CD4-positive, CD25-positive, alpha-beta regulatory T cell (primary cell): ENCODE measurements around the gene SATB2. TPM values are rescaled to one million over a fixed set of nuclear protein-coding genes. Genes with fewer than 3 reads are reported as not detected.

Experiments used
- ATAC-seq, 2 donors: fragments of 150-1000 bp; cut with Tn5 transposase; one replicate each; pipeline ENCODE4 v1.10.0; 2021; ENCODE audit warnings: low read depth in 2 of 2, moderate number of reproducible peaks in 2 of 2, moderate library complexity in 1 of 2
- DNase-seq, 3 donors: peaks; one replicate each; pipeline versions ENCODE4 v3.0.0 to v3.0.0-alpha.2; 2012 to 2022; ENCODE audit warnings: mixed read lengths in 1 of 3
- H3K27ac ChIP-seq: one replicate; pipeline ENCODE4 v1.7.0; 2013; ENCODE audit warnings: mild to moderate bottlenecking, low read length; ENCODE audit not compliant: insufficient read depth, poor library complexity, severe bottlenecking
- H3K27me3 ChIP-seq: one replicate; pipeline ENCODE4 v1.7.0; 2013; ENCODE audit warnings: low read length; ENCODE audit not compliant: control insufficient read depth, insufficient read depth
- H3K36me3 ChIP-seq: one replicate; pipeline ENCODE4 v1.7.0; 2013; ENCODE audit warnings: mild to moderate bottlenecking, low read length, moderate library complexity; ENCODE audit not compliant: control insufficient read depth, insufficient read depth
- H3K4me1 ChIP-seq: 2 replicates; pipeline ENCODE4 v1.7.0; 2013; ENCODE audit warnings: mild to moderate bottlenecking, low read length; ENCODE audit not compliant: insufficient read depth, control insufficient read depth, poor library complexity, severe bottlenecking
- H3K4me3 ChIP-seq: one replicate; pipeline ENCODE4 v1.7.0; 2013; ENCODE audit warnings: low read depth, mild to moderate bottlenecking, low read length, moderate library complexity
- H3K9me3 ChIP-seq, 2 experiments: 1 replicate in 1 of 2; 2 replicates in 1 of 2; pipeline ENCODE4 v1.7.0; 2013; ENCODE audit warnings: low read length in 2 of 2, mild to moderate bottlenecking in 1 of 2, moderate library complexity in 1 of 2; ENCODE audit not compliant: control insufficient read depth in 2 of 2
- H3K27ac Mint-ChIP-seq, 3 donors: one replicate each; pipeline ENCODE4 v1.8.0; 2020 to 2022; ENCODE audit warnings: mild to moderate bottlenecking in 3 of 3, mixed read lengths in 3 of 3, moderate library complexity in 2 of 3
- H3K27me3 Mint-ChIP-seq: one replicate; pipeline ENCODE4 v1.8.0; 2022; ENCODE audit warnings: mild to moderate bottlenecking, mixed read lengths
- H3K36me3 Mint-ChIP-seq: one replicate; pipeline ENCODE4 v1.8.0; 2020; ENCODE audit warnings: mixed read lengths
- H3K4me1 Mint-ChIP-seq, 4 donors: one replicate each; pipeline ENCODE4 v1.8.0; 2020 to 2022; ENCODE audit warnings: mixed read lengths in 4 of 4, mild to moderate bottlenecking in 1 of 4
- H3K4me3 Mint-ChIP-seq, 4 donors: one replicate each; pipeline ENCODE4 v1.8.0; 2020 to 2022; ENCODE audit warnings: mild to moderate bottlenecking in 4 of 4, mixed read lengths in 4 of 4, moderate library complexity in 3 of 4
- H3K9me3 Mint-ChIP-seq, 7 donors: one replicate each; pipeline ENCODE4 v1.8.0; 2020 to 2022; ENCODE audit warnings: mixed read lengths in 7 of 7, mild to moderate bottlenecking in 3 of 7, moderate library complexity in 2 of 7
- polyA plus RNA-seq, 4 donors: library from polyadenylated mRNA; unstranded; fragments of 300-500 nt; fragmentation: Illumina TruSeq; gene quantifications; one replicate each; pipeline ENCODE4 v1.2.3, GENCODE V29; 2021
- total RNA-seq: library from RNA; stranded (reverse); gene quantifications from one replicate; pipeline ENCODE4 v1.2.3, GENCODE V29; 2022

SATB2 gene
- total and polyA plus RNA-seq, 5 donors from 2014 or later, result 0.05 TPM; not detected in 4

DNA sequence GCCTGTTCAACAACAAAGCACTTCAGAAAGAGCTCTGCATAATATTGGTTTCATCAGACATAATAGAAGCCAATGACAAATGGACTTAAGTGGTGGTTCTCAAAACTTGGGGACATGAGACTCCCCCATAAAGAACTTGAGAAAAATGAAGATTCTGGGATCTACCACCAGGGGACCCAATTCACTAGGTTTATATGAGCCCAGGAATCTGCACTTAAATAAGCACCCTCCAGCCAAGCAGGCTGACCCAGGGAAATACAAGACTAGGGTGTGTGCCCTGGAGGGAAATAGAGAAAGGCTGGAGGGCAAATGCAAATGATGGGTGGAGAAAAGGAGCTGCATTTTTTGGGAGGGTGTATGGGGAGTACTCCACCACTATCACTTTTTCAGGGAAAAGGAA, 52.5 kb downstream of the SATB2 start:
- no peaks in the 10 kb centered on the region for H3K4me1 Mint-ChIP-seq
- no peak for ATAC-seq

DNA sequence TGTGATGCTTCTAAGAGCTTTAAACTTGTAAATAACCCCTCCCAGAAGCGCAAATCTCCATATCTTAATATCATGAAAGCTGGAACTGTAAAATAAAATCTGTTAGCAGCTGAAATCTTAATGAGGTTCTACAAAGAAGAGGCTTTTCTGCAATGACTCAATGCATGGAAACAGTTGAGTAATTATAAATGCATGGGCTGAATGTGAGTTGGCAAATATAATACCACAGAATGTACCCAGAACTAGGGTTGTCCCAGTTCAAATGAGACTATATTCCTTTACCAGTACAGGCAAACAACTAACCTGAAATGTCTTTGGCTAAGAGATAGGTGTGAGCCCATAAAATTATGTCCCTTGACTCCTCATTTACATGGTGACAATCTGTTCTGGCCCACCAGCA, 52.9 kb downstream of the SATB2 start:
- DNase-seq, result no peak
- no peak for ATAC-seq
- H3K36me3 ChIP-seq, result no peaks in the 10 kb centered on the region
- H3K4me1 Mint-ChIP-seq, result no peaks in the 10 kb centered on the region
- H3K27ac Mint-ChIP-seq, result no peak overlapping the region
- H3K4me1 ChIP-seq, result no peaks in the 10 kb centered on the region
- no peak overlapping the region for H3K4me3 ChIP-seq
- no peaks in the 10 kb centered on the region for H3K9me3 ChIP-seq
- H3K27me3 Mint-ChIP-seq, result no peaks in the 10 kb centered on the region
- H3K27ac ChIP-seq, result no peak overlapping the region
- no peaks in the 10 kb centered on the region for H3K36me3 Mint-ChIP-seq
- no peak overlapping the region for H3K4me3 Mint-ChIP-seq
- no peaks in the 10 kb centered on the region for H3K27me3 ChIP-seq
- H3K9me3 Mint-ChIP-seq, result peaks cover 0 to 3% (median 0%) of the 10 kb centered on the region in 7 donors

More for the DNA sequence above, 52.5 kb downstream of the SATB2 start:
- DNase-seq, result peak in 1 of 3 donors; percentile 2
- Histone ChIP-seq H3K27me3 (no peaks in the 10 kb centered on the region), H3K36me3 (no peaks in the 10 kb centered on the region), H3K9me3 (no peaks in the 10 kb centered on the region), H3K4me3 (no peak overlapping the region), H3K27ac (no peak overlapping the region), H3K4me1 (no peaks in the 10 kb centered on the region)
- H3K9me3 Mint-ChIP-seq, result peaks cover 0 to 3% (median 0%) of the 10 kb centered on the region in 7 donors
- H3K4me3 Mint-ChIP-seq, result no peak overlapping the region
- no peaks in the 10 kb centered on the region for H3K27me3 Mint-ChIP-seq
- no peak overlapping the region for H3K27ac Mint-ChIP-seq
- H3K36me3 Mint-ChIP-seq, result no peaks in the 10 kb centered on the region

DNA sequence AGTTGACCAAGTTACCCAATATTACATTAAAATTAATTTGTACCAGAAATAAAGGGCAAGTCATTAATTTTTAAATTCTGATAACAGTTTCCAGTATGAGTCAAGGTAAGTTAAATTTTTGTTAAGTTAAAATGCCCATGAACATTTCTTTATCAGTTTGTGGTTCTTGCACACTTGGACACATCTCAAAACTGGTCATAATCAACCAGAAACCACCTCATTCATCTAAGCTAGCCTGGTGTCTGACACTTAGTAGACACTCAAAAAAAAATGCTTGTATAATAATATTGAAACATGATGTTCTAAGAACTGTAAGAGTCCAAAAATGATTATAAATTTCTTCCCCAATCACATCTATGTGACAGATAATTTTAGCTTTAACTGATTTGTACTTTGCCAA, 62.4 kb downstream of the SATB2 start:
- no peak overlapping the region for H3K4me3 Mint-ChIP-seq
- ATAC-seq (no peak), DNase-seq (no peak)
- Histone ChIP-seq H3K9me3 (no peaks in the 10 kb centered on the region), H3K27ac (no peak overlapping the region), H3K4me1 (no peaks in the 10 kb centered on the region), H3K36me3 (no peaks in the 10 kb centered on the region), H3K4me3 (no peak overlapping the region), H3K27me3 (peaks cover 3% of the 10 kb centered on the region)
- H3K4me1 Mint-ChIP-seq, result no peaks in the 10 kb centered on the region
- no peaks in the 10 kb centered on the region for H3K36me3 Mint-ChIP-seq
- peaks cover 8% of the 10 kb centered on the region for H3K27me3 Mint-ChIP-seq
- H3K27ac Mint-ChIP-seq, result no peak overlapping the region
- H3K9me3 Mint-ChIP-seq, result peaks cover 0 to 3% (median 0%) of the 10 kb centered on the region in 7 donors

DNA sequence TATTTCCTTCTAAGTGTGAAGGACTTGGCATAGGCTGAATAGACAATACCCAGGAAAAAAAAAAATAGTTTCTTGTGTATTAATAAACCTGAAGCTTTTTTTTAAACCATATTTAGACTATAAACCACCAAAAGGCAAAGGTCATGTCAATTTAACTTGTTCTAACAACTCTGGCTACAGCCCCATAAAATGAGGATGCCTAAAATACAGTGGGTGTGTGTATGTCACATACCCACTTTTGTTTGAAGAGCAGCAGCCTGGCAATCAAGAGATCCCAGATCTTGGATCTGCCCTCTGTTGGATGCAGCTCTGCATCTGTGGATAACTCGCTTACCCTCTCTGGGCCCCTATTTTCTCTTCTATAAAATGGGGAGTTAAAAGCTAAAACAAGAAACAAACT, 65.4 kb downstream of the SATB2 start:
- Mint-ChIP-seq H3K4me3 (no peak overlapping the region), H3K27ac (no peak overlapping the region), H3K36me3 (no peaks in the 10 kb centered on the region), H3K9me3 (no peaks in the 10 kb centered on the region), H3K4me1 (no peaks in the 10 kb centered on the region), H3K27me3 (peaks cover 8% of the 10 kb centered on the region)
- peaks cover 3% of the 10 kb centered on the region for H3K27me3 ChIP-seq
- DNase-seq, result no peak
- no peaks in the 10 kb centered on the region for H3K9me3 ChIP-seq
- no peak for ATAC-seq
- no peaks in the 10 kb centered on the region for H3K4me1 ChIP-seq
- no peak overlapping the region for H3K4me3 ChIP-seq
- H3K27ac ChIP-seq, result no peak overlapping the region
- H3K36me3 ChIP-seq, result no peaks in the 10 kb centered on the region

DNA sequence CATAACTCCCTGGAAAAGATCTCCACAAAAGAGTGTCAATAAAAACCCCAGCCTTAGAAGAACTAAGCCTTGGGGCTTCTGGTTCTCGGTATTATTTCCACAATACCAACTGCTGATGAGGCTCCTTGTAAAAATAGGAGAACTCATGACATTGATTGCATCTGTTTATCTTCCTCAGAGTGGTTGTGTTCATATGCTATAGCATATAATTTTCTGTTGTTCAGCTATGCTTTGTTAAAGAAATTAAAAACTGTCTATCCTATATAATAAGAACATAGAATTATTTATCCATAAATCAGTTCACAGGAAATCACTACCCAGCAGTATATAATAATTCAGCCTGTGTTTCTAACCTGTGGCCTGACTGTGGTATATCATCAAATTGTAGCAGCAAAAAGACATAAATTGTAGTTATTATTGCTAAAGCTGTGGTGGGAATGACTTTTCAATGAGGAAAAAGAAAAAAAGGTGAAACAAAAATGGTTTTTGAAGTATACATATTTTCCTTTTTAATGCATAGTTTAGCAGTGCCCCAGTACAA, 68.9 kb downstream of the SATB2 start:
- no peaks in the 10 kb centered on the region for H3K9me3 Mint-ChIP-seq
- no peak overlapping the region for H3K27ac Mint-ChIP-seq
- no peaks in the 10 kb centered on the region for H3K9me3 ChIP-seq
- no peaks in the 10 kb centered on the region for H3K4me1 ChIP-seq
- no peak overlapping the region for H3K4me3 ChIP-seq
- no peaks in the 10 kb centered on the region for H3K36me3 Mint-ChIP-seq
- H3K27ac ChIP-seq, result no peak overlapping the region
- ATAC-seq, result no peak
- H3K4me3 Mint-ChIP-seq, result no peak overlapping the region
- DNase-seq, result no peak
- no peaks in the 10 kb centered on the region for H3K36me3 ChIP-seq
- no peaks in the 10 kb centered on the region for H3K4me1 Mint-ChIP-seq
- H3K27me3 Mint-ChIP-seq, result peaks cover 4% of the 10 kb centered on the region
- H3K27me3 ChIP-seq, result peaks cover 3% of the 10 kb centered on the region

DNA sequence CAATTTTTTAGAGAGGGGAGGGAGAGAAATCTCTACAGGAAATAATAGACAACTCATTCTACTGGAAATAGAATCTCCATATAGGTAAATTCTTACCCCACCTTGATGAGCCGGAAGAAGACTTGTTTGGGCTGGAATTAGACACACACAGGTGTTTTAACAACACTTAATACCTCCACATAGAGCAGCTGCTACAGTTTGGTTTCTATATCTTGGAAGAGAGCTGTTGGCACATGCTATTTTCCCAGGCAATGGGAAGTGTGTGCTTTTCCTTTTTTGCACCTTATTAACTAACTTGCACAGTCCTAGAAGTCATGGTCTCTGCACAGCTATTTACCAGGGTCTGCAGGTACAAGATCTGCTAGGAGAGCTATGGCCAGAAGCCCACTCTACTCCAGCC, 73.7 kb downstream of the SATB2 start:
- no peaks in the 10 kb centered on the region for H3K9me3 Mint-ChIP-seq
- H3K4me1 Mint-ChIP-seq, result no peaks in the 10 kb centered on the region
- no peaks in the 10 kb centered on the region for H3K36me3 Mint-ChIP-seq
- H3K4me3 ChIP-seq, result no peak overlapping the region
- DNase-seq (no peak), ATAC-seq (no peak)
- H3K27me3 ChIP-seq, result no peaks in the 10 kb centered on the region
- peaks cover 4% of the 10 kb centered on the region for H3K27me3 Mint-ChIP-seq
- H3K36me3 ChIP-seq, result no peaks in the 10 kb centered on the region
- H3K9me3 ChIP-seq, result no peaks in the 10 kb centered on the region
- H3K4me1 ChIP-seq, result no peaks in the 10 kb centered on the region
- H3K4me3 Mint-ChIP-seq, result no peak overlapping the region
- no peak overlapping the region for H3K27ac ChIP-seq
- no peak overlapping the region for H3K27ac Mint-ChIP-seq

DNA sequence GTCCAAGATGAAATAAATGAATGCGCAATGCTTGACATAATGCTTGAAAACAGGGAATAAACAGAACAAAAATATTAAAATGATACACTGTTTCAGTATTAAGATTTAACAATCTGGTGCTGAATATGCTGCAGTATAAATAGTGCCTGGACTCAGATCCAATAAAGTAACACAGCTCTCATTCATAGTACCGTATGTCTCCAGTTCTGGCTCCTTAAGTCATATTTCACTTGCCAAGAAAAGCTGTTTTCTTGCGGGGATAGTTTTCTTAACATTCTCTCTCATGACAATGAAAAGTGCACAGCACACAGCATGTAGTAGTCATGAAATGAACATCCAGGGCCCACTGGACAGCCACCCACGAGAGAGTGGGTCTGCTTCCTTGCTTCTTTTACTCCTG, 74.7 kb downstream of the SATB2 start:
- Mint-ChIP-seq H3K27me3 (peaks cover 4% of the 10 kb centered on the region), H3K36me3 (no peaks in the 10 kb centered on the region), H3K9me3 (no peaks in the 10 kb centered on the region), H3K27ac (no peak overlapping the region), H3K4me1 (no peaks in the 10 kb centered on the region), H3K4me3 (no peak overlapping the region)
- Histone ChIP-seq H3K4me3 (no peak overlapping the region), H3K27me3 (no peaks in the 10 kb centered on the region), H3K4me1 (no peaks in the 10 kb centered on the region), H3K36me3 (no peaks in the 10 kb centered on the region), H3K9me3 (no peaks in the 10 kb centered on the region), H3K27ac (no peak overlapping the region)
- ATAC-seq (no peak), DNase-seq (no peak)

DNA sequence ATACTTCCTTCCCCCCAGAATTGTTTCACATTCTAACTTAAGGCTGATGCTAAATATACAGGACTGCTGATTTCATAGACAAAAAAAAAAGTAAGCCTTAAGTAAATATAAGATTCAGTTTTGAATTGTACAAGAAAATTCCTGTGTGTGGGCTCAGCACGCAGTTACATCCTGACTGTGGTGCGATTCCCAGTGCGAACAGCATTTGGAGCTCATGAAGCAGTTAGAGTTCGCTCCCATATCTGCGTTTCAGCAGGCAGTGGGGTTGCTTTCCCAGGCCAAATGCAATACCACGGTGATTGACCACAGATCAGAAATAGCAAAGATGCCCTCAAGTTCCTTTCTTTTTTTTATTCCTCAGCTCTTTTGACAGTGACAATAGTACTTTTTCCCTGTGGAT, 75.6 kb downstream of the SATB2 start:
- no peaks in the 10 kb centered on the region for H3K4me1 ChIP-seq
- Mint-ChIP-seq H3K4me1 (peaks cover 0 to 4% (median 0%) of the 10 kb centered on the region in 4 donors), H3K9me3 (peaks cover 0 to 1% (median 0%) of the 10 kb centered on the region in 7 donors), H3K36me3 (no peaks in the 10 kb centered on the region), H3K4me3 (no peak overlapping the region), H3K27me3 (peaks cover 9% of the 10 kb centered on the region), H3K27ac (no peak overlapping the region)
- no peaks in the 10 kb centered on the region for H3K9me3 ChIP-seq
- no peaks in the 10 kb centered on the region for H3K36me3 ChIP-seq
- H3K4me3 ChIP-seq, result no peak overlapping the region
- no peak overlapping the region for H3K27ac ChIP-seq
- no peaks in the 10 kb centered on the region for H3K27me3 ChIP-seq
- ATAC-seq (no peak), DNase-seq (no peak)
